ENCODE measurements around the gene ASB1.

Gene ASB1

GRCh38 chr2:238444242-238444641 is 17.5 kb downstream of the ASB1 start:
- TF ChIP-seq LEF1 (IDR thresholded peaks at IDR 0.05; ENCODE audit: borderline replicate concordance) (no peak), HDGF (IDR thresholded peaks at IDR 0.05; ENCODE audit: borderline replicate concordance) (no peak), NFRKB (IDR thresholded peaks at IDR 0.05) (no peak), SUZ12 (IDR thresholded peaks at IDR 0.05) (no peak), FOXM1 (IDR thresholded peaks at IDR 0.05; ENCODE audit: borderline replicate concordance) (no peak), ELF4 (IDR thresholded peaks at IDR 0.05) (no peak)
- DNase-seq (ENCODE audit: extremely low spot score) = no peak
- ChIA-PET CTCF (no interaction called here), POLR2A (no interaction called here)

- ChIA-PET POLR2A (no interaction called here), CTCF (no interaction called here)
- no peak for TF ChIP-seq ZNF384 (IDR thresholded peaks at IDR 0.05)
- DNase-seq (ENCODE audit: extremely low spot score) = no peak
These were observed 18.9 kb downstream of the ASB1 start for GRCh38 chr2:238445409-238446190.

GRCh38 chr2:238446371-238446770 is 19.6 kb downstream of the ASB1 start:
- ChIA-PET POLR2A (no interaction called here), CTCF (no interaction called here)
- TF ChIP-seq NFRKB (IDR thresholded peaks at IDR 0.05) = no peak
- no peak for DNase-seq (ENCODE audit: extremely low spot score)

- no peak for DNase-seq (ENCODE audit: extremely low spot score)
- TF ChIP-seq LEF1 (IDR thresholded peaks at IDR 0.05; ENCODE audit: borderline replicate concordance) (no peak), ELF4 (IDR thresholded peaks at IDR 0.05) (no peak), SP1 (IDR thresholded peaks at IDR 0.05) (no peak), ARNT (IDR thresholded peaks at IDR 0.05) (no peak), ZNF384 (IDR thresholded peaks at IDR 0.05) (no peak), SUZ12 (IDR thresholded peaks at IDR 0.05) (no peak), FOXK2 (IDR thresholded peaks at IDR 0.05) (no peak), TARDBP (IDR thresholded peaks at IDR 0.05) (no peak), HDGF (IDR thresholded peaks at IDR 0.05; ENCODE audit: borderline replicate concordance) (no peak), FOXA1 (IDR thresholded peaks at IDR 0.05) (no peak), CTBP1 (IDR thresholded peaks at IDR 0.05; ENCODE audit: borderline replicate concordance) (no peak), L3MBTL2 (conservative IDR thresholded peaks at IDR 0.05) (no peak), FOXM1 (IDR thresholded peaks at IDR 0.05; ENCODE audit: borderline replicate concordance) (no peak), BHLHE40 (IDR thresholded peaks at IDR 0.05; ENCODE audit: borderline replicate concordance) (no peak), PKNOX1 (IDR thresholded peaks at IDR 0.05) (no peak), NFRKB (IDR thresholded peaks at IDR 0.05) (no peak)
- ChIA-PET CTCF (no interaction called here), POLR2A (no interaction called here)
These were observed 21.6 kb downstream of the ASB1 start for GRCh38 chr2:238448031-238448955.

DNA sequence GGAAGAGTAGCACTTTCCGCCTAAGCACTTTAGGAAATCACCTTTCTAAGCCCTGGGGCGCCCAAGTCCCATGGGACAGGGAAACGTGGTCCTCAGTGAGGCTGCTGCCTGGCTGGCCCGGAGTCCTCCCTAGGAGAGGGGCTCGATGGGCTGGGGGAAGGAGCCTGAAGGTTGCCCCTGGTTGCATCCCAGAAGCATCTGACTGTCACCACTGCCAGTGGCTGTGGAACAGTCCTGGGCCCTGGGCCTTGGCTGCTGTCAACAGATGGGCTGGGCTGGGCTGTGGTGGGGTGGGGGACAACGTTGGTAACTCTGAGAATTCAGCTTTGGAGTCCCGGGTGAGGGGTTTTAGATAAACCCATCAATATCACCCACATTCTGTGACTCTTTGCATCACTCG is 22.5 kb downstream of the ASB1 start:
- POLR2A ChIA-PET = no interaction called here
- TF ChIP-seq NFRKB (IDR thresholded peaks at IDR 0.05) = no peak
- TF ChIP-seq PKNOX1 (IDR thresholded peaks at IDR 0.05) = no peak
- TF ChIP-seq SUZ12 (IDR thresholded peaks at IDR 0.05) = no peak
- no peak for DNase-seq (ENCODE audit: extremely low spot score)
- CTCF ChIA-PET = no interaction called here

DNA sequence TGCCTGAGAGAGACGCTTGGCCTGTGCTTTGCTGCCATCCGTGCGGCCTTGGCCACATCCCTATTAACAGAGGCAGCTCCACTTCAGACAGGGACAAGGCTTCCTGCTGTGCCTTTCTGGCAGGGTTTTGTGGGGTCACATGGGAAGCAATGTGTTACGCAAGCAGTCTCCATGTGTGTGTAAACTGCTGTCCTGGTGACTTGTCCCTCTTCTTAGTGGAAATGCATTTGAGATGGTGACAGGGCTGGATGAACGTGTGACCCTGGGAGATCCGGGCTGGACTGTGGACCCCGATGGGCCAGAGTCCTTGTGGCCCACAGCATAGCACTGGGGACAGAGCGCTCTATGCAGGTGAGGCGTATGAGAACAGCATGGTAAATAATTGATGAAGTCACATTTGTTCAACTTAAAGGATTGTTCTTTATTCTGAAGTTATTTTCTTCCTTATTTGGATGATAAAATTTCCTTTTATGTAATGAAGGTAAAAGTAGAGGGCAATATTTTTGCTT is 23.2 kb downstream of the ASB1 start:
- no peak for TF ChIP-seq CTBP1 (IDR thresholded peaks at IDR 0.05; ENCODE audit: borderline replicate concordance)
- no peak for TF ChIP-seq FOXM1 (IDR thresholded peaks at IDR 0.05; ENCODE audit: borderline replicate concordance)
- no peak for TF ChIP-seq ZNF384 (IDR thresholded peaks at IDR 0.05)
- TF ChIP-seq BHLHE40 (IDR thresholded peaks at IDR 0.05; ENCODE audit: borderline replicate concordance) = no peak
- TF ChIP-seq HDGF (IDR thresholded peaks at IDR 0.05; ENCODE audit: borderline replicate concordance) = no peak
- no peak for TF ChIP-seq ELF4 (IDR thresholded peaks at IDR 0.05)
- no peak for TF ChIP-seq FOXK2 (IDR thresholded peaks at IDR 0.05)
- no peak for TF ChIP-seq TARDBP (IDR thresholded peaks at IDR 0.05)
- no peak for TF ChIP-seq LEF1 (IDR thresholded peaks at IDR 0.05; ENCODE audit: borderline replicate concordance)
- no peak for TF ChIP-seq L3MBTL2 (conservative IDR thresholded peaks at IDR 0.05)
- no peak for TF ChIP-seq ARNT (IDR thresholded peaks at IDR 0.05)
- TF ChIP-seq FOXA1 (IDR thresholded peaks at IDR 0.05) = no peak
- ChIA-PET CTCF (no interaction called here), POLR2A (no interaction called here)
- no peak for DNase-seq (ENCODE audit: extremely low spot score)

DNA sequence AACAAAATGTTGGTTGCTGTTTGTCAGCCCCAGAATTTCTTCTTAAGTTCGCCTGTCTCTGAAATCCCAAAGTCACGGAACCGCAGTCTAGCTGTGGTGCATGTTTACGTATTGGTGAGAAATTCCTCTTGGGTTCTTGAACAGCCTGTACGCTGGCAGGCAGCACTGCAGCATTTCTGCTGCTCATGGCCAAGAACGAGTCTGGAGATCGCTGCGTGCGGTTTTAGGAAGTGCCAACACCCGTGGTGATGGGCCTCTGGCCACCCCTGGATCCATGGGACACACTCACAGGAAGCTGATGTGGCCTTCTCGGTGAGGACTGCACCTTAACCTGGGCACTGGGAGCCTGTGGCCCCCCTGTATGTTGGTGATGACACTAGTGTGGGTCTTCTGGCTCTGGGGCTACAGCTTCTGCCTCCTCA is 23.7 kb downstream of the ASB1 start:
- DNase-seq (ENCODE audit: extremely low spot score) = no peak
- POLR2A ChIA-PET = no interaction called here
- CTCF ChIA-PET = no interaction called here
- TF ChIP-seq ELF4 (IDR thresholded peaks at IDR 0.05) (no peak), CTBP1 (IDR thresholded peaks at IDR 0.05; ENCODE audit: borderline replicate concordance) (no peak), SP1 (IDR thresholded peaks at IDR 0.05) (no peak), HDGF (IDR thresholded peaks at IDR 0.05; ENCODE audit: borderline replicate concordance) (no peak)
